Daoy (cell line): ENCODE measurements around the gene PTGFR. TPM values are rescaled to one million over a fixed set of nuclear protein-coding genes. Genes with fewer than 3 reads are reported as not detected.
A peak's percentile ranks its signal among the peaks of the same experiment; 100 is the strongest.

Experiments
- DNase-seq: peaks from one replicate; pipeline ENCODE4 v3.0.0-alpha.2; 2015; ENCODE audit warnings: low read depth
- total RNA-seq: library from RNA; depleted of rRNA; stranded (reverse); fragments of >200 nt; shearing (Covaris generic); gene quantifications from 2 replicates; pipeline ENCODE4 v1.2.3, GENCODE V29; 2014

The PTGFR gene
- total RNA-seq, 1 experiment from 2014 or later = 2.9 TPM

DNA sequence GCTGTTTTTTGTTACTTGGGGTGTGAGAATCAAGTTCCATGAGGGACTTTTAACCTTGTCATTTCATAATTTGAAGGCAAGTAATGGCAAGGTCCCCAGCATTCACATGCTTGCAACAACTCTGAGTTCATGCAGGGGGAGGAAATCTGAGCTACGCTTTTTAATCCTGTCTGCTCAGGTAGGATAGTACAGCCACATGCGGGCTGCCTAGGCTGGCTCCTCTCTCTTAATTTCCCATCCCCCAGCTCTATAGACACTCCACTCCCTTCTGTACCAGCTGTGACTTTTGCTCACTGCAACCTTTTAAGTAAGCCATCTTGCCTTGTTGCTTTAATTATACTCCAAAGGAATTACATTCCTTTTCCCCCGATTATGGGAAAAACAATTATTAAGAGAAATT lies 30.1 kb downstream of the PTGFR start:
- DNase-seq = no peak

DNA sequence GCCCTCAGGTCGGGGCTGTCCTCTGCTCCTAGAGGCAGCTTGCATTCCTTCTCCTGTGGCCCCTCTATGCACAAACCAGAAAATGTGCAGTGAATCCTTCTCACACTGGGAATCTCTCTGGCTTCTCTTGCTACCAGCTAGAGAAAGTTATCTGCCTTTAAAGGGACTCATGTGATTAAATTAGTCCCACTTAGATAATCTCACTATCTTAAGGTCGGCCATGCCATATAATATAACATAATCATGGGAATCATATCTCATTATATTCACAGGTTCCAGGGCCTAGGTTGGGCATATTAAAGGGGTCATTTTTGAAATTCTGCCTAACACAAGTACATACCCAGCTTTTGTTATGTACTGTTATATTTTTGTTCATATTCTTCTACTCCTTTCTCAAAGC lies 31.4 kb downstream of the PTGFR start:
- no peak for DNase-seq

DNA sequence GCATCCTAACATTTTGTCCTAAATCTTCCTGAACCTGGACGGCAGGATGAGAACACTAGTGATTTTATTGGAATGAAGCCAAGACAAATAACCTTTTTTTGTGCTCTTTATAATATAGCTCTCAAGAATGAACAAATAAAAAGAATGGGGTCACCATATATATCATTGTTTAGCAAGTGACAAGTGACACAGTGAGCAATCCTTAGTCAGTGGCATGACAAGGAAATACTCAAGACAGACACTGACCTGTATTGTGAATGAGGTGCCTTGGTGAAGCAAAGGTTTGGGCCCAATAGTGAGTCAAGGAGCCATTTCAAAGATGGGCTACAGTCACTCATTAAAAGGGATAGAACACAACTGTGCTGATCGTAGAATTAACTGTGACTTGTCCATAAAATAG lies 35.7 kb downstream of the PTGFR start:
- DNase-seq = no peak

DNA sequence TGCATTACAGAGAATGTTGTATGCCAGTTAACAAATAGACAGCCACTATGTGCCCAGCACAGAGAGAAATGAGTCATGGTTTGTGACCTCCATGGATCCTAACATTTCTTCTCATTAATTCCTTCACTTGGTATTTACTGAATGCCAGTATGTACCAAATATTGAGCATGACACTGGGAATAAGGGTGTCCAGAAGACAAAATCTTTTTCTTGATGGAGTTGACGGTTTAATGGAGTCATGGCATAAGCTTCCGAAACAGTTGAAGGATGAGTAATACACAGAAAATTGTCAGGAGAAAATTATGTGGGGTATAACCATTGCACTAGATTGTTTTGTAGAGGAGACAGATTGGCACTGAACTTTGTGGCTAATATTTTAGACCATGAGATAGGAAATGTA lies 36.9 kb downstream of the PTGFR start:
- no peak for DNase-seq

DNA sequence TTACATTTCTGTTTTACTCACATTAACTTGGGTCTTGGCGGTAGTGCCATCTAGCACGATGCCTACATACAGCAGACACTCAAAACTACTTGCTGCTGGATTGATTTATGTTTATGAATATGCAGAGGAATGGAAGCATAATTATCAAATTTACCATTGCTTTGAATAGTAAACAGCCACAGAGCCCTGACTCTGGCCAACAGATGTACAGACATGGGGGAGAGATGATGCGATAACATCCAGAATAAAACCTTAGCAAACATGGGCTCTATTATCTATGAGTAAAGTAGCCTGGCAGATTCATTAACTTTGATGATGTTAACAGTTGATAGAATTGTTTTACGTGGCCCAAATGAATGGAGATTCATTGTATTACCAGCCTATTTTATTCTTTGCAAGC lies 42.8 kb downstream of the PTGFR start:
- no peak for DNase-seq

DNA sequence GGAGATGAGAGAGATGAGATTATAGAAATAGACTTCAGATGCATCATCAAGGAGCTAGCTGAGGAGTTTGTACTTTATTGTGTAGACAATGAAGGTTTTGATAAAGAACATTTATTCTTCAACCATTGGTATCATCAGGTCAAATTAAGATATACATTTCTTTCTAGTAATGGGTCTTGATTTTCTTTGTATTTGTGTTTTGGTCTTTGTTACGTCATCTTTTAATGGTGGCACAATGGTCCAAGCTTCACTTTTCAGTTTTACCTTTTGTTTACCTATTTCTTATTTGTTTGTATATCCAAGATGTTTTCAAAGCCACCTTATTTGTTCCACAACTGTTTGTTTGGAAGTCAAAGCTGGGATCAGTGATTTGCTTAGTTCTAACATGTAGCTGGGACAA lies 44.5 kb downstream of the PTGFR start:
- no peak for DNase-seq

DNA sequence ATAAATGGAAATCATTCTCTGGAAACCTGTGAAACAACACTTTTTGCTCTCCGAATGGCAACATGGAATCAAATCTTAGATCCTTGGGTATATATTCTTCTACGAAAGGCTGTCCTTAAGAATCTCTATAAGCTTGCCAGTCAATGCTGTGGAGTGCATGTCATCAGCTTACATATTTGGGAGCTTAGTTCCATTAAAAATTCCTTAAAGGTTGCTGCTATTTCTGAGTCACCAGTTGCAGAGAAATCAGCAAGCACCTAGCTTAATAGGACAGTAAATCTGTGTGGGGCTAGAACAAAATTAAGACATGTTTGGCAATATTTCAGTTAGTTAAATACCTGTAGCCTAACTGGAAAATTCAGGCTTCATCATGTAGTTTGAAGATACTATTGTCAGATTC lies 45.7 kb downstream of the PTGFR start:
- DNase-seq = no peak

DNA sequence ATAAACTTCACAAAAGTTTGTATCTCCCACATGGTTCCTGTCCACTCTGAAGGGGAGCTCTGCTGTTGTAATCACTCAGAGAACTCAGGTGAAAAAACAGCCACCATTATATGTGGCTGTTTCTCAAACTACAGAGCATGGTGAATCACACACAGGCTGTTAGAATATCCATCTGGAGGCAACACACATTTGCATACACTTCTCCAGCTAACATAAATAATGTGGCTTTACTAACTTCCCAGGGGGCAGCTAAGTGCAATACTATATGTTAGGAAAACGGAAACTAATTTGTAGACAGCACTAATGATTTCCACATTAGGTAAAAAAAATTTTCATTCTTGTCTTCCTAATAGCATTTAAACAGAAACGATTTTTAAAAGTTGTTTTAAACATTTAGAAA lies 49.3 kb downstream of the PTGFR start:
- DNase-seq = peak; percentile 24

DNA sequence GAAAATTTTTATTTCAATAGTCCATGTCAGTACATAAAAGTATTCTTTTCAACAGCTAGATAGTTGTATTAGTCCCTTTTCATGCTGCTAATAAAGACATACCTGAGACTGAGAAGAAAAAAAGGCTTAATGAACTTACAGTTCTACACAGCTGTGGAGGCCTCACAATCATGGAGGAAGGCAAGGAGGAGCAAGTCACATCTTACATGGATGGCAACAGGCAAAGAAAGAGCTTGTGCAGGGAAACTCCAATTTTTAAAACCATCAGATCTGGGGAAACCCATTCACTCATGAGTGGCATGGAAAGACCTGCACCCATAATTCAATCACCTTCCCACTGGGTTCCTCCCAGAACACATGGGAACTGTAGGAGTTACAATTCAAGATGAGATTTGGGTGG lies 50.7 kb downstream of the PTGFR start:
- no peak for DNase-seq

DNA sequence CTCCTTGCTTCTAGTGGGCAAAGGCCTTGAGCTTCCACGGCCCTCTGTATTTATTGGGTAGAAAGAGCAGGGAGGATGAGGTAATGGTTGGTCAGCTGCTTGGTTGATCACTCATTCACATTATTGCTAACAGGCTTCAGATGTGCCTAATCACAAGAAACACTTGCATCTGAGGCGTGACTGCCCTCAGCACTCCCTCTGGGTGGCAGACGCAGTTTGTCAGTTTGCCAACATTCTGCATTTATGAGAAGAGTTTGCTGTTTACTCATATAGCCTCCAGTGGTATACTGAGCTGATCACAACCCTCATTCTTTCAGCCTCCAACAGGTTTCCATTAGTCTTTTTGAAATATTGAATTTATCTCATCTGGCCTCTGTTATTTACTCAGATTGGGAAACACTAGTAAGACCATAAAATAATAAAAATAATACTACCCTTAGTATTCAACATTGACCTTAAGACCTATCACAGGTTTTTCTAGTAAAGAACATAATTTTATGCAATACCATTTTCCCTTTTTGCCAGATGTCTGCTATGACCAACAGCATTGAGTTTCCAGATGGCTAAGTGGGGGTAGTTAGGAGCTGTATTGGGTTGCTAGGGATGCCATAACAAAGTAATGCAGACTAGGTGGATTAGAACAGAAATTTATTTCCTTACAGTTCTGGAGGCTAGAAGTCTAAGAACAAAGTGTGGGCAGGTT lies 53.3 kb downstream of the PTGFR start:
- no peak for DNase-seq

DNA sequence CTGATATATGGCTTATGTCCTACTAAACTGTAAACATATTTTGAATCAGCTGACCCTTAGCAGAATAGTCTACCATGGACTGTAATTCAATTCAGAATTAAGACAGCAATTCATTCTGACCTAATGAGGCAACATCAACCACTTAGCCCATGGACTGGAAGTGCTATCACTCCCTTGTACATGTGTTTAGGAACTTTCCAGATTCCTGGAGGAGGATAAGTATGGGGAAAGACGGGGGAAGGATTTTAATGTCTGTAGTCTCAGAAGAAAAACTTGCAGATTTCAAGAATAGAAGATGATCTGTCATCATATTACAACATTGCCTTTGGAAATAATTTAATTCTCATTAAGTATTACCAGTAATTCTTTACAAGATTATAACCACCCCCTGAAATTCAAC lies 56.3 kb downstream of the PTGFR start:
- DNase-seq = no peak

DNA sequence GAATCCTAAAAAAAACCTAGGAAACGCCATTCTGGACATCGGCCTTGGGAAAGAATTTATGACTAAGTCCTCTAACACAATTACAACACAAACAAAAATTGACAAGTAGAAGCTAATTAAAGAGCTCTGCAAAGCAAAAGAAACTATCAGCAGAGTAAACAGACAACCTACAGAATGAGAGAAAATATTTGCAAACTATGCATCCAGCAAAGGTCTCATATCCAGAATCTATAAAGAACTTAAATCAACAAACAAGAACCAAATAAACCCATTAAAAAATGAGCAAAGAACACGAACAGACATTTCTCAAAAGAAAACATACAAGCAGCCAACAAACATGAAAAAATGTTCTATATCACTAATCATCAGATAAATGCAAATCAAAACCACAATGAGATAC lies 58.6 kb downstream of the PTGFR start:
- DNase-seq = no peak

DNA sequence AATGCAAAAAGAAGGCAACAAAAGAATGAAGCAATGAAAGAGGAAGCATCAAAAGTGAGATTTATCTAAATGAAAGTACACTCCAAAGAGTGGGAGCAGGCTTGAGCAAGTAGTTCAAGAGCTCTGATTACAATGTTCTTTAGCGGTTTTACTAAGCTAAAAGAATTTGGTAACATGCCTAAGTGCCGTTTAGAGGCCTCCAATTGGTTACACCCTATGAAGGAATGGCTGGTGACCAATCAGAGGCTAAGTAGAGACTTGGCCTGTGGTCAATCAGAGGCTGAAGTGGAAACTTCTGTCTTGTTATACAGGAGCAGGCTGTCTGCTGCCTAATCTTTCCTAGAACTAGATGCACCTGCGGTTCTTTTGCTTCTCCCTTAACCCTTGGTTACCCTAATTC lies 59.1 kb downstream of the PTGFR start:
- DNase-seq = no peak

DNA sequence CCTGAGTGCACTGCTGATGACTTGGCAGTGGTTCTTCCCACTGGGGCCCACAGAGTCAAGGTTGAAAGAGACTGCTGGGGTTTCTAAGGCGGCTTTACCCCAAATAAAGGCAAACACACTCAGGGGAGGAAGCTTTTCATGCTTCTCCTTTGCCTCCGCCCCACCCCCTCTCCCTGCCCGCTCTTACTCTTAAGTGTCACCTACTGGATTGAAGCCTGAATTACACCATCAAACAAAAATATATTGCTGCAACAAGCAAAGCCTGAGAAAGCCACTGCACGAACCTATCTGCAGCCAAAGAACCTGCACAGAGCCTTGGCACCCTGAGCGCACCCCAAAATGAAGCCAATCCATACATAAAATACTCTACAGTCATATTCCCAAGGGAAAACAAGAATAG lies 63.1 kb downstream of the PTGFR start:
- peak; percentile 10 for DNase-seq

DNA sequence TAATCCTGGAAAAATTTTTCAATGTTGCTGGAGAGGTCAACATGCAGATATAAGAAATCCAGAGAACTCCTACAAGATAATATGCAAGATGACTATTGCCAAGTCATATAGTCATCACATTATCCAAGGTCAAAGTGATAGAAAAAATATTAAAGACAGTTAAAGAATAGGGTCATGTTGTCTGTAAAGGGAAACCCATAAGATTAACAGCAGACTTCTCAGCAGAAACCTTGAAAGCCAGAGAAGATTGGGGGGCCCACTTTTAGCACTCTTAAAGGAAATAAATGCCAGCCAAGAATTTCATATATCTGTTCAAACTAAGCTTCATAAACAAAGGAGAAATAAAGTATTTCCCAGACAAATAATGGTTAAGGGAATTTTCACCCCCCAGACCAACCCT lies 64.1 kb downstream of the PTGFR start:
- no peak for DNase-seq

DNA sequence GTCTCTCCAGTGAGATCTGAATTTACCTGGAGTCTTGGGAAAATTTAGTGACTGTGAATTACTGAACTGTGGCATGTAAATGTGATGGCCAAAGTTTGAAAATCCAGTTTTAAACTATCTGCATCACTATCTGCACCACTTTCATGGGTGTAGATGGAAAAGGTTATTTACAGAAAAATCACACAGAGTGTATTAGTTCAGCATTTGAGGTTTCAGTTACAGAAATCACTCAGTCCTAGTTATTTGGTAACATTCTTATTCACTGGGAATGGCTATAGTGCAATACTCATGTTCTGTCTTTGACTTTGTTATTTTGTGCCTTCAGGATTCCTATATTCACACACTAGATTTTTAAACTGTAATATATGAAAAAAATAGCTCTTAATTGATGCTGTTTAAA lies 68.9 kb downstream of the PTGFR start:
- no peak for DNase-seq

DNA sequence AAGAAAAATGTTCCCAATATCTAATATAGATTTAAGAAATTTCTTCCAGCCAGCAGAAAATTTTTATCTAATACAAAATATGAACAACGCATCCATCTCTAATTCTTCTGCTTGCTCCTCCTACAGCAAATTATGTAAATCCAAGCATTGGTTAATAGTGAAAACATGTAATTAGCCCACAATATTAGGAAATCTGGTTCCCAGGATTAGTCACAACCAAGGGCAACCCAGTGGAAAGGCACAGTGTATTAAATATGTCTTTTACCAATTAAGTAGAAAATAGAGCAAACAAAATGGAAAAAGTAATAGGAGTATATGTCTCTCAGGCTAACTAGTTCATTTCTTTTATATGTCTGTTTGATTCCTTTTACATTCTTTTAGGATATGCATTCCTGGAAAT lies 70.0 kb downstream of the PTGFR start:
- no peak for DNase-seq

DNA sequence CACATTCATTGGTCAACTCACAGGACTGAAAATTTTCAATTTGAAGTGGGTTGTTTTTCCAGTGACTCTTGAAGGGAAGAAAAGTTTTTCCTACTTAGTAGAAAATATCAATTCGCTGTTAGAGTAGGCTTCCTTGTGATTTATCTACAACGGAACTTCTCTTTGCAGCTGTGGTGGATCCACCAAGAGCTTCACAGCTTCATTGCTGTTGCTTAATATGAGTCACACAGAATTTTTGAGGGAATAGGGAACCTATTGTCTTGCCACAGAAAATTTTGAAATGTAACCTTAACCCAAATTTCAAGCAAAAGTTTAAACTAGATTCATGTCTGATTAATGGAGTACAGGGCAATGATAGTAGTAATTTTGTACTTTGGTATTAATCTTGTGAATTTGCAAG lies 71.1 kb downstream of the PTGFR start:
- no peak for DNase-seq

DNA sequence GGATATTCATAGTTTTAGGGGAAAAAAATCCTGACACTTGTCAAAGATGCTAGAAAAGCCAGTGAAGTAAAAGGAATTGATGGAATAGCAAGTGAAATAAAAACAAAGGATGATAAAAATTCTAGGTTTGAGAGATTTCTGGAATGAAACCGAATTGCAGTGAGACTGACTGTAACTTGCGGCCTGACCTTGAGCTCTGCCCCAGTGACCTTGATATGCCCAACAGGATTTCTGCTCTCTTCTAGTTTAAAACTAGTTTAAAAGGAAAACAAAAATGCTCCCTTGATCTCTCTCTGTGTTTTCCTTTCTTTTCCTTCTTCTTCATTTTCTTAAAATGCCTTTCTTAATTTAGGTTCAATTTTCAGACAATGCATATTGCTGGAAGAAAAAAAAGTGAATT lies 74.6 kb downstream of the PTGFR start:
- no peak for DNase-seq

DNA sequence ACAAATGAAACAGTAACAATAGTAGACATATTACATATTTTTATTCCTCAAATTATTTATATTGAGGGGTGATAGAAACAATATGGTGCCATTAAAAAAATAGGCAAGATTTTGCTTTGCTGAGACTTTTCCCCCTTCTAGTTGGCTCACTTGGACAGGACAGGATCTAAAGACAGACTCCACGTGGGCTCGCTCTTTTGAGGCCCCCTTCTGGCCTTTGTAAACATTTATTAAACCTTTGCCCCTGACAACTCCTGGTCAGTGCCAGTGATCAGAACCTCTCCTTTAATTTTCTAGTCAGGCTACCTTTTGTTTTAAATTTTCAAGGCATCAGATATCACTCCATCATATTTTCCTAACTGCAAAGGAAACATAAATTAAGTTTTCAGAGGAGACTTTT lies 79.8 kb downstream of the PTGFR start:
- DNase-seq = no peak

DNA sequence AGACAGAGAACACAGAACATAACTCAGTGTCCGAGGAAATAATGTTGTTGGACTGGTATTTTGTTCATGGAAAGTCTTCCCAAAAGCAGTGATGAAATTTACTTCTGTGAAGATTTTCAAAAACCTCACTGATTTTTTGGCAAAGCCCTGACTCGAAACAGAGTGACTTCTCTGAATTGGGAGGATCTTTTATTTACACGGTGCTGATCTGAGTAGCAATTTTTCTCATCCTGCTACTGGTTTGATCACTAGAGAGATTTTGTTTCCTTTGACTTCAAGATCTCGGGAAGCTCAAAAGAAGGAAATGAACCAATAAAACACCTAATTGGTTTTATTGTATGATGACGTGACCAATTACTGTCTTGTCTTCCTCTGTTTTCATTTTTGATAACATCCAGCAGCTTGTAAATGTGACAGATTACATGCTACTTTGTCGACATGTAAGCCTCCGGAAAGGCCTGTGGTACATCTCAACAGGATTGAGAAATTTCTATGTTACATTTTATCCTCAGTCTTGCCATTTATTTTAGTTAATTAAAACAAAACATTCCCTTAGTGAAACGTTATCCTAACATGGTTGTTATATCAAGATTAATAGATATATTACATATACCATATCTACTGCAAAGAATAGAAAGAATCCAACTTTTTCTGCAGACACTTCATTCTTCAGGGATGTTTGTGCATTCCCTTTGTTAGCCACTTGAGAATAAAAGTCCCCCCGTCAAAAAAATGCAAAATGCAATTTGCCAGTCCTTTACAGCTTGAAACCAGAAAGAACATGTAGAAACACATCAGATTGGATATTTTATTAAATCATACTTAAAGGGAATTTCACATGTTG lies 86.7 kb downstream of the PTGFR start:
- no peak for DNase-seq

DNA sequence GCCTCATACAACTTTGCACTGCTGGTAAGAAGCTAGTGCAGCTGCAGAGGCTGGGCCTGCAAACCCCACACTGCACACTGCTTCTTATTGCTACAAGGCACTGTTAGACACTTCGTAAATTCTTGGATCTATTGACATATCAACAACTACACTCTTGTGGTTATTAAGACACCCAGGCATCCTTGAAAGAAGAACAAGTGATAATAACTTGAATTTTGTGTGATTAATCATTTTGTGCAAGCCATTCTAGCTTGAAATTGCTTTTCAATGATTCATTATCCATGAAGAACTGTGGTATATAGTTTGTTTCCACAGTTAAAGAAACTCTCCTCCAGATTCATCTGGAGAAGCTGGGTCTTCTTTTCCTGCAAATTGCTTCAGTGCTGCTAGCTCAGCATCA lies 95.8 kb downstream of the PTGFR start:
- DNase-seq = no peak

DNA sequence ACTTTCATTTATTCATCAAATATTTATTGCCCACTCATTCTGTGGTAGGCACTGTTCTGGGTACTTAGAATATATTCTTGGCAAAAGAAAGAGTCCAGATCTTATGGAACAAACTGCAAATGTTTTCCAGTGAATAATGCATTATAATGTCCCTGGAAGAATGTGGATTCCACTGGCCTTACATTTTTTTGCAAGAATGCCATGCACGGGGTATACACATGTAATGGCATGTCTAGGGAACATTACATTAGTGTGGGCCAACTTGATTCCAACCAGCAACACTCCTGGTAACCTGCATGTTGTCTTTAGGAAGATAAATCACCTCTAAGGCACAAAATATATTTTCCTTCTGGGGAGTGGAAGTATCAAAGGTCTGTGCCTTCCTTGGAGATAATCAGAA lies 96.4 kb downstream of the PTGFR start:
- no peak for DNase-seq
